Upper lobe of left lung (tissue), 6 donors: Measurements from ENCODE around the gene SDK2. TPM values are rescaled to one million over a fixed set of nuclear protein-coding genes. Genes with fewer than 3 reads are reported as not detected.
A peak's percentile ranks its signal among the peaks of the same experiment; 100 is the strongest.

Source experiments
- ATAC-seq, 2 donors: fragments of 200-7000 bp; cut with Tn5 transposase; one replicate each; pipeline ENCODE4 v1.9.1; 2022; ENCODE audit warnings: mild to moderate bottlenecking in 2 of 2, moderate library complexity in 2 of 2; ENCODE audit not compliant: low FRiP score in 2 of 2
- DNase-seq, 2 donors: peaks; one replicate each; pipeline ENCODE4 v3.0.0-alpha.2; 2019 to 2020
- H3K27ac ChIP-seq, 4 donors: fragments of 200-600 bp; sonication (generic); one replicate each; pipeline ENCODE4 v1.5.1; 2016 to 2019
- H3K27me3 ChIP-seq, 4 donors: fragments of 200-600 bp; sonication (generic); one replicate each; pipeline ENCODE4 v1.5.1; 2017 to 2019
- H3K36me3 ChIP-seq, 4 donors: fragments of 200-600 bp; sonication (generic); one replicate each; pipeline ENCODE4 v1.5.1; 2016 to 2019
- H3K4me1 ChIP-seq, 4 donors: fragments of 200-600 bp; sonication (generic); one replicate each; pipeline ENCODE4 v1.5.1; 2018 to 2019
- H3K4me3 ChIP-seq, 4 donors: fragments of 200-600 bp; sonication (generic); one replicate each; pipeline ENCODE4 v1.5.1; 2017 to 2019; ENCODE audit warnings: mild to moderate bottlenecking in 2 of 4, moderate library complexity in 1 of 4
- H3K9me3 ChIP-seq, 4 donors: fragments of 200-600 bp; sonication (generic); one replicate each; pipeline ENCODE4 v1.5.1; 2018 to 2019
- EP300 ChIP-seq, 4 donors: sonication (generic); formaldehyde crosslinking; IDR thresholded peaks; one replicate each; pipeline ENCODE4 v1.5.1; 2017; ENCODE audit warnings: antibody characterized with exemption in 4 of 4, control low read depth in 2 of 4
- POLR2A ChIP-seq, 4 donors: fragments of 450-650 bp; IDR thresholded peaks; one replicate each; pipeline ENCODE4 v1.5.1; 2016 to 2017; ENCODE audit warnings: antibody characterized with exemption in 4 of 4, mild to moderate bottlenecking in 2 of 4
- POLR2AphosphoS5 ChIP-seq, 2 donors: sonication (generic); formaldehyde crosslinking; IDR thresholded peaks; one replicate each; pipeline ENCODE4 v1.5.1; 2017; ENCODE audit warnings: antibody characterized with exemption in 2 of 2
- WGBS, 2 donors: methylation state at CpG; one replicate each; pipeline ENCODE4 v1.1.5; 2017 to 2018; 5-methylcytosine and 5-hydroxymethylcytosine counted together
- total RNA-seq, 6 donors: library from RNA; depleted of rRNA in 4 of 6; stranded (reverse); fragments of >200 nt in 4 of 6; gene quantifications; one replicate each; pipeline versions ENCODE4 v1.1.0 to v1.2.1, GENCODE V29; 2016 to 2021
- TF ChIP-seq, protein P1 (sequence below), 6 experiments: fragments of 450-650 bp in 4 of 6; fragments of 200-600 bp in 2 of 6; sonication (generic) in 2 of 6; IDR thresholded peaks; one replicate each; pipeline ENCODE4 v1.5.1; 2016 to 2019; ENCODE audit warnings: antibody characterized with exemption in 6 of 6
- donor health status: DM: no; HTN: no; CAD: no; lungs with moderate emphysema.
- donor health status: DM: no; HTN: yes; CAD: no; lungs with severe emphysema.

The SDK2 gene
- total RNA-seq, 6 donors from 2014 or later: 1.2 to 7.3 (median 2.9) TPM

- TF ChIP-seq POLR2AphosphoS5 (IDR thresholded peaks at IDR 0.05) (no peak), POLR2A (IDR thresholded peaks at IDR 0.05) (no peak), EP300 (IDR thresholded peaks at IDR 0.05) (no peak)
- TF ChIP-seq, protein P1, sequence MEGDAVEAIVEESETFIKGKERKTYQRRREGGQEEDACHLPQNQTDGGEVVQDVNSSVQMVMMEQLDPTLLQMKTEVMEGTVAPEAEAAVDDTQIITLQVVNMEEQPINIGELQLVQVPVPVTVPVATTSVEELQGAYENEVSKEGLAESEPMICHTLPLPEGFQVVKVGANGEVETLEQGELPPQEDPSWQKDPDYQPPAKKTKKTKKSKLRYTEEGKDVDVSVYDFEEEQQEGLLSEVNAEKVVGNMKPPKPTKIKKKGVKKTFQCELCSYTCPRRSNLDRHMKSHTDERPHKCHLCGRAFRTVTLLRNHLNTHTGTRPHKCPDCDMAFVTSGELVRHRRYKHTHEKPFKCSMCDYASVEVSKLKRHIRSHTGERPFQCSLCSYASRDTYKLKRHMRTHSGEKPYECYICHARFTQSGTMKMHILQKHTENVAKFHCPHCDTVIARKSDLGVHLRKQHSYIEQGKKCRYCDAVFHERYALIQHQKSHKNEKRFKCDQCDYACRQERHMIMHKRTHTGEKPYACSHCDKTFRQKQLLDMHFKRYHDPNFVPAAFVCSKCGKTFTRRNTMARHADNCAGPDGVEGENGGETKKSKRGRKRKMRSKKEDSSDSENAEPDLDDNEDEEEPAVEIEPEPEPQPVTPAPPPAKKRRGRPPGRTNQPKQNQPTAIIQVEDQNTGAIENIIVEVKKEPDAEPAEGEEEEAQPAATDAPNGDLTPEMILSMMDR (IDR thresholded peaks at IDR 0.05): no peak
- WGBS, 2 donors: 54 to 60% methylated on average over 3 of the region's 3 CpGs
- no peaks in the 10 kb centered on the region for H3K36me3 ChIP-seq
- H3K4me1 ChIP-seq: peaks cover 0 to 6% (median 5%) of the 10 kb centered on the region in 4 donors
- H3K4me3 ChIP-seq: no peak overlapping the region
- no peaks in the 10 kb centered on the region for H3K27me3 ChIP-seq
- no peak overlapping the region for H3K27ac ChIP-seq
- DNase-seq (no peak), ATAC-seq (no peak)
- no peaks in the 10 kb centered on the region for H3K9me3 ChIP-seq
Measured at GRCh38 chr17:73331060-73331459, 313.2 kb downstream of the SDK2 start.

DNA sequence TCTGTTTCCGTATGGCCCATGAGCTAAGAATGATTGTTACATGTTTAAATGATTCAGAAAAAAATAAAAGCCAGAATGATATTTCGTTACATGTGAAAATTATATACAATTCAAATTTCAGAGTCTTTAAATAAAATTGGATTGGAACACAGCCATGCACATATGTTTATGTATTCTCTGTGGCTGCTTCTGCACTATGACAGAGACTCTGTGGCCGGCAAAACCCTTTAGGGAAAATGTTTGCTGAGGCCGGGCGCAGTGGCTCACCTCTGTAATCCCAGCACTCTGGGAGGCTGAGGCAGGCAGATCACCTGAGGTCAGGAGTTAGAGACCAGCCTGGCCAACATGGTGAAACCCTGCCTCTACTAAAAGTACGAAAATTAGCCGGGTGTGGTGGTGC, 316.6 kb downstream of the SDK2 start:
- no peak overlapping the region for H3K4me3 ChIP-seq
- 87 to 92% methylated on average over 7 of the region's 7 CpGs for WGBS, 2 donors

DNA sequence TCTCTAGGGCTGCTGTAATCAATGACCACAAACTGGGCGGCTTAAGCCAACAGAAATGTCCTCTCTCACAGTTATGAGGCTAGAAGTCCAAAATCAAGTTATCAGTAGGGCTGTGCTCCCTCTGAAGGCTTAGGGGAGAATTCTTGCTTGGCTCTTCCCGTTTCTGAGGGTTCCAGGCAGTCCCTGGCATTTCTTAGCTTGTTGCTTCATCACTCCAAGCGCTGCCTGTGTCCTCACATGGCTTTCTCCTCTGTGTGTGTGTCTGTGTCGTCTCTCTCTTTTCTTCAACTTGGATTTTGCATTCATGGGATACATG, 318.8 kb downstream of the SDK2 start:
- TF ChIP-seq POLR2A (IDR thresholded peaks at IDR 0.05) (no peak), POLR2AphosphoS5 (IDR thresholded peaks at IDR 0.05) (peak; percentile 29 to 57), EP300 (IDR thresholded peaks at IDR 0.05) (peak in 1 of 4 donors; percentile 5)
- TF ChIP-seq, protein P1 (IDR thresholded peaks at IDR 0.05): peak in 1 of 6 experiments; percentile 17
- 39 to 48% methylated on average over 4 of the region's 4 CpGs for WGBS, 2 donors
- Histone ChIP-seq H3K36me3 (no peaks in the 10 kb centered on the region), H3K4me3 (no peak overlapping the region), H3K27ac (no peak overlapping the region), H3K27me3 (no peaks in the 10 kb centered on the region), H3K9me3 (no peaks in the 10 kb centered on the region), H3K4me1 (no peaks in the 10 kb centered on the region)
- ATAC-seq: peak; percentile 53 to 90
- DNase-seq: no peak

More for the DNA sequence above, 316.6 kb downstream of the SDK2 start:
- no peaks in the 10 kb centered on the region for H3K36me3 ChIP-seq
- TF ChIP-seq EP300 (IDR thresholded peaks at IDR 0.05) (no peak), POLR2AphosphoS5 (IDR thresholded peaks at IDR 0.05) (no peak), POLR2A (IDR thresholded peaks at IDR 0.05) (no peak)
- TF ChIP-seq, protein P1 (IDR thresholded peaks at IDR 0.05): no peak
- no peaks in the 10 kb centered on the region for H3K27me3 ChIP-seq
- no peaks in the 10 kb centered on the region for H3K4me1 ChIP-seq
- H3K9me3 ChIP-seq: no peaks in the 10 kb centered on the region
- DNase-seq (no peak), ATAC-seq (no peak)
- no peak overlapping the region for H3K27ac ChIP-seq

DNA sequence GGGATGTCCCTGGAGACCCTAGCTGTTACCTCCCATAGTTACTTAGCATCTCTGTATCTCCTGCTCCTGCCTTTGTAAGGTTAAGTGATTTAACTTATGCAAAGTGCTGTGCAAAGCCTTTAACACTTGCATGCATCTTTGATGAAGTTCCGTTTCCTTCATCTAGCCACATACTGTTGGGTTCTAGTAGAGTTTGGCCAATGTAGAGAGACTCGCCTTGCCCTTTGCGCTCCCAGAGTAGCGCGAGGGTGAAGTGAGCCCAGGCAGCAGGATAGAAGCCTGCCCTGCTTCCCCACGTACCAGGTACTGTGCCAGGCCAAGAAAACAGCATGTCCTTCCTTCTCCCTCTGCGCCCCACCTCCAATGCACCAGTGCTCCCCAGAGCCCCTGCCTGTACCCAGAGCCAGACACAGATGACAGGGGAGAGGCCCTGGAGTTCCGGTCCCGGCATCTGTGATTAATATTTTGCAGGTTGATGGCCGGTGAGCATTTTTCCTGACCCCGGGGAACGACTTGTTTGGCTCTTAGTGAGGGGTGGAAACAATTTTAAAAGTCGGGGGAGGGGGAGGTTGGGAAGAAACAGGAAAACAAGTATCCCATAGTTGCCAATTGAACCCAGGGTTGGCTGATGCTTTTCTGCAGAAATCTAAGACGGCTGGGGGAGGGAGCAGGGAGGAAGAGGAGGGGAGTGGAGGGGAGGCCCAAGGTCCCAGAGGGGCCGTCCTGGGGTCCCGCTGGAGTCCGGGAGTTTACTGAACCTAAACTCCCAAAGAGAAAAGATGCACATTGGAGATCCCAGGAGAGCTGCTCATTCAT, 319.3 kb downstream of the SDK2 start:
- Histone ChIP-seq H3K4me3 (no peak overlapping the region), H3K27ac (no peak overlapping the region), H3K4me1 (no peaks in the 10 kb centered on the region), H3K27me3 (no peaks in the 10 kb centered on the region), H3K9me3 (no peaks in the 10 kb centered on the region), H3K36me3 (no peaks in the 10 kb centered on the region)
- DNase-seq (no peak), ATAC-seq (no peak)
- 66 to 78% methylated on average over 16 to 17 of the region's 17 CpGs for WGBS, 2 donors
- TF ChIP-seq EP300 (IDR thresholded peaks at IDR 0.05): no peak
- TF ChIP-seq POLR2AphosphoS5 (IDR thresholded peaks at IDR 0.05): no peak
- TF ChIP-seq POLR2A (IDR thresholded peaks at IDR 0.05): no peak
- TF ChIP-seq, protein P1 (IDR thresholded peaks at IDR 0.05): no peak

DNA sequence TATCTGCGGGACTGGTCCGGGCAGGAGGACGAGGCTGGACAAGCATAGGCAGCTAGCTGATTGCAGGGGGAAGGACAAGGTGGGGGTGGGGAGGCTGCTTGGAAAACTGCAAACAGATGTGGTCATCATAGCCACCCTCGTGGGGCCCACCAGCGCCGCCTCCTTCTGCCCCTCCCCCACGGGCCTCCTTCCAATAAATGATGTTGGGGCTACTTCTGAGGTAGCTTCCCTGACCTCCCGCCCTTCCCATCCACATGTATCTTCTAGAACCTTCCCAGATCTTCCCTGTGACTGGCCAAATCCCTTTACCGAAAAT, 320.1 kb downstream of the SDK2 start:
- Histone ChIP-seq H3K36me3 (no peaks in the 10 kb centered on the region), H3K4me1 (no peaks in the 10 kb centered on the region), H3K4me3 (no peak overlapping the region), H3K27me3 (no peaks in the 10 kb centered on the region), H3K27ac (no peak overlapping the region), H3K9me3 (no peaks in the 10 kb centered on the region)
- TF ChIP-seq POLR2AphosphoS5 (IDR thresholded peaks at IDR 0.05) (no peak), EP300 (IDR thresholded peaks at IDR 0.05) (no peak), POLR2A (IDR thresholded peaks at IDR 0.05) (no peak)
- TF ChIP-seq, protein P1 (IDR thresholded peaks at IDR 0.05): no peak
- 56 to 65% methylated on average over 7 of the region's 9 CpGs for WGBS, 2 donors
- DNase-seq (no peak), ATAC-seq (peak in 1 of 2 donors; percentile 56)
